ENCODE measurements around the gene SCN4B. TPM values are rescaled to one million over a fixed set of nuclear protein-coding genes. Genes with fewer than 3 reads are reported as not detected.

SCN4B gene
- total and polyA plus RNA-seq, 2 of the 4 experiments (the other 2 are of a cell fraction): 0.18 to 0.44 TPM

DNA sequence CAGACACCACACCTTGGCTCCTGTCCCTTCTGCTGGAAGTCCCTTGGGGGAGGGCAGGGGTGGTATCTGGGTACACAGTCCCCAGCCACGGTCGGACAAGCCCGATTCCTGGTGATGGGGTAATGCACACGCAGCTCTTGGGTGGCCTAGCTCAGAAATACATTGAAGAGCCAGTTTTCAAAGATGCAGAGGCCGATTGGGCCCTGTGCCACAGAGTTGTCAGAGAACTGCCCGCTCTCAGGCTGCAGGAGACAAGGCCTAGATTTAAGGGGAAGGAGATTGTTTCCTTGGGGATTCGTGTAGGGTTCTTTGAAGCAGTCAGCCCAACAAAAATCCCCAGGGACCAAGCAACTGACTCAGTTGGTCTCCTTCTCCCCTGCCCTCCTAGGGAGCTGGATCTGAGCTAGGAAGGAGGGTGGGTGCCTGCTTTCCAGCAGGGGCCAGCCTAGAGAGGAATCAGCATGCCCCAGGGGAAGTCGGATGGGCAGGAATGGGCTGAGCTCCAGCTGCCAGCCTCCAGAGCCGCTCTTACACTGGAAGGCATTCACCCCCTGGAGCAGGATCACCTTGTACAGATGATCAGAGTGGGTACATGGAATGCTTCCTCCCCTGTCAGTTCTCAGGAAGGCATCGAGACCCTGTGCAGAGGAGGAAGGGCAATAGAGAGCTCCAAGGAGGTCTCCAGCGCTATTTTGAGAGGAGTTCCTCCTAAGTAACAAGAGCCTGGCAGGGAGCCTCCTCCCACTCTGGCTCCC is 3.3 kb upstream of the SCN4B start:
- Histone ChIP-seq H2BK120ac (ENCODE audit: low read depth, low read length) (no peak overlapping the region), H3K9ac (ENCODE audit: low read depth, low read length) (no peak overlapping the region), H4K5ac (ENCODE audit: low read depth, low read length) (no peak overlapping the region), H3K27me3 (ENCODE audit: control insufficient read depth, insufficient read depth, low read length) (peaks cover 86% of the 10 kb centered on the region), H3K9me1 (ENCODE audit: insufficient read depth, low read length) (no peaks in the 10 kb centered on the region), H3K36me3 (ENCODE audit: control insufficient read depth, insufficient read depth, low read length) (no peaks in the 10 kb centered on the region), H2AK5ac (ENCODE audit: low read depth, low read length) (no peak overlapping the region), H3K79me1 (ENCODE audit: low read depth in 1 of 2, low read length in 2 of 2) (no peaks in the 10 kb centered on the region), H3K56ac (ENCODE audit: extremely low read depth, insufficient read depth, low read length) (no peak overlapping the region), H3K18ac (ENCODE audit: low read depth, low read length) (no peak overlapping the region), H3K4ac (ENCODE audit: low read depth, low read length) (no peak overlapping the region), H3K4me1 (ENCODE audit: control insufficient read depth, insufficient read depth, low read length) (no peaks in the 10 kb centered on the region; the same call in 1 of the 2 replicates), H4K20me1 (ENCODE audit: insufficient read depth, low read length) (no peaks in the 10 kb centered on the region), H2BK5ac (ENCODE audit: low read depth, low read length, poor library complexity, severe bottlenecking) (no peak overlapping the region), H2AK9ac (replicated peaks; ENCODE audit: low read depth, low read length, poor library complexity) (no peak overlapping the region), H3K23ac (ENCODE audit: low read depth, low read length) (no peak overlapping the region), H2BK20ac (ENCODE audit: low read depth, low read length) (no peak overlapping the region), H2AFZ (replicated peaks; ENCODE audit: low read length, poor library complexity) (no peak overlapping the region), H3K4me2 (ENCODE audit: low read depth, low read length) (no peak overlapping the region), H4K91ac (ENCODE audit: insufficient read depth, low read depth, low read length) (no peak overlapping the region), H3K14ac (replicated peaks; ENCODE audit: low read depth, low read length) (no peak overlapping the region), H3K4me3 (ENCODE audit: insufficient read depth, low read depth, low read length) (no peak overlapping the region), H3K9me3 (ENCODE audit: control insufficient read depth, insufficient read depth, low read length) (no peaks in the 10 kb centered on the region), H4K8ac (ENCODE audit: low read depth in 2 of 2, low read length in 2 of 2) (no peak overlapping the region), H2BK15ac (ENCODE audit: low read depth, low read length) (no peak overlapping the region), H3K27ac (ENCODE audit: insufficient read depth, low read length) (no peak overlapping the region)
- ChIA-PET POLR2A (ENCODE audit: unreplicated experiment) (no interaction called here), CTCF (no interaction called here)
- ATAC-seq (ENCODE audit: low read depth) (no peak), DNase-seq (no peak)
- intact Hi-C loops (cut with micrococcal nuclease): no loop called here
- BruUV-seq (replicated peaks): no TSS peak
- 27% methylated on average over 6 of the region's 11 CpGs; no CpG with 5 or more reads in 1 of the 2 experiments for whole genome bisulfite sequencing, 2 experiments (ENCODE audit: extremely low coverage in 2 of 2, insufficient read length in 1 of 2)
- in situ Hi-C loops (cut with MboI; ENCODE audit: low sequenced_read_pairs): no loop called here
- TF ChIP-seq MAZ (IDR thresholded peaks at IDR 0.05; ENCODE audit: borderline replicate concordance, low read depth, low read length) (no peak), FOS (IDR thresholded peaks at IDR 0.05; ENCODE audit: low read depth, low read length) (no peak), MAFK (IDR thresholded peaks at IDR 0.05; ENCODE audit: low read depth, low read length) (no peak), RCOR1 (IDR thresholded peaks at IDR 0.05; ENCODE audit: insufficient replicate concordance, low read length) (no peak), BHLHE40 (IDR thresholded peaks at IDR 0.05; ENCODE audit: low read depth, low read length) (no peak), RFX5 (IDR thresholded peaks at IDR 0.05; ENCODE audit: low read depth, low read length) (no peak), CHD1 (IDR thresholded peaks at IDR 0.05; ENCODE audit: low read depth, low read length) (no peak), MXI1 (IDR thresholded peaks at IDR 0.05; ENCODE audit: borderline replicate concordance, low read depth, low read length) (no peak), SMC3 (IDR thresholded peaks at IDR 0.05; ENCODE audit: low read depth, low read length) (no peak), POLR2A (IDR thresholded peaks at IDR 0.05; ENCODE audit: low read depth, low read length) (no peak), RAD21 (IDR thresholded peaks at IDR 0.05; ENCODE audit: low read length) (no peak)
- TF ChIP-seq, protein P1, sequence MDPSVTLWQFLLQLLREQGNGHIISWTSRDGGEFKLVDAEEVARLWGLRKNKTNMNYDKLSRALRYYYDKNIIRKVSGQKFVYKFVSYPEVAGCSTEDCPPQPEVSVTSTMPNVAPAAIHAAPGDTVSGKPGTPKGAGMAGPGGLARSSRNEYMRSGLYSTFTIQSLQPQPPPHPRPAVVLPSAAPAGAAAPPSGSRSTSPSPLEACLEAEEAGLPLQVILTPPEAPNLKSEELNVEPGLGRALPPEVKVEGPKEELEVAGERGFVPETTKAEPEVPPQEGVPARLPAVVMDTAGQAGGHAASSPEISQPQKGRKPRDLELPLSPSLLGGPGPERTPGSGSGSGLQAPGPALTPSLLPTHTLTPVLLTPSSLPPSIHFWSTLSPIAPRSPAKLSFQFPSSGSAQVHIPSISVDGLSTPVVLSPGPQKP (IDR thresholded peaks at IDR 0.05; ENCODE audit: borderline replicate concordance, low read depth, low read length): no peak
- TF ChIP-seq, protein P2, sequence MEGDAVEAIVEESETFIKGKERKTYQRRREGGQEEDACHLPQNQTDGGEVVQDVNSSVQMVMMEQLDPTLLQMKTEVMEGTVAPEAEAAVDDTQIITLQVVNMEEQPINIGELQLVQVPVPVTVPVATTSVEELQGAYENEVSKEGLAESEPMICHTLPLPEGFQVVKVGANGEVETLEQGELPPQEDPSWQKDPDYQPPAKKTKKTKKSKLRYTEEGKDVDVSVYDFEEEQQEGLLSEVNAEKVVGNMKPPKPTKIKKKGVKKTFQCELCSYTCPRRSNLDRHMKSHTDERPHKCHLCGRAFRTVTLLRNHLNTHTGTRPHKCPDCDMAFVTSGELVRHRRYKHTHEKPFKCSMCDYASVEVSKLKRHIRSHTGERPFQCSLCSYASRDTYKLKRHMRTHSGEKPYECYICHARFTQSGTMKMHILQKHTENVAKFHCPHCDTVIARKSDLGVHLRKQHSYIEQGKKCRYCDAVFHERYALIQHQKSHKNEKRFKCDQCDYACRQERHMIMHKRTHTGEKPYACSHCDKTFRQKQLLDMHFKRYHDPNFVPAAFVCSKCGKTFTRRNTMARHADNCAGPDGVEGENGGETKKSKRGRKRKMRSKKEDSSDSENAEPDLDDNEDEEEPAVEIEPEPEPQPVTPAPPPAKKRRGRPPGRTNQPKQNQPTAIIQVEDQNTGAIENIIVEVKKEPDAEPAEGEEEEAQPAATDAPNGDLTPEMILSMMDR (conservative IDR thresholded peaks at IDR 0.05; ENCODE audit: low read depth, low read length): no peak
- TF ChIP-seq, protein P3, sequence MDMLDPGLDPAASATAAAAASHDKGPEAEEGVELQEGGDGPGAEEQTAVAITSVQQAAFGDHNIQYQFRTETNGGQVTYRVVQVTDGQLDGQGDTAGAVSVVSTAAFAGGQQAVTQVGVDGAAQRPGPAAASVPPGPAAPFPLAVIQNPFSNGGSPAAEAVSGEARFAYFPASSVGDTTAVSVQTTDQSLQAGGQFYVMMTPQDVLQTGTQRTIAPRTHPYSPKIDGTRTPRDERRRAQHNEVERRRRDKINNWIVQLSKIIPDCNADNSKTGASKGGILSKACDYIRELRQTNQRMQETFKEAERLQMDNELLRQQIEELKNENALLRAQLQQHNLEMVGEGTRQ (IDR thresholded peaks at IDR 0.05; ENCODE audit: low read depth, low read length): no peak
- dilution Hi-C loops (cut with HindIII; ENCODE audit: low sequenced_read_pairs, unreplicated experiment): no loop called here
